ENCODE results near the gene NUAK1. TPM values are rescaled to one million over a fixed set of nuclear protein-coding genes. Genes with fewer than 3 reads are reported as not detected.

The NUAK1 gene
- polyA plus RNA-seq, 2 donors: 0.73 to 0.82 TPM

GRCh38 chr12:106034316-106034715 lies 104.4 kb downstream of the NUAK1 start:
- Histone ChIP-seq H3K36me3 (ENCODE audit: control insufficient read depth in 2 of 2, insufficient read depth in 2 of 2, low read length in 1 of 2) (no peaks in the 10 kb centered on the region), H3K27ac (ENCODE audit: low read depth in 2 of 2, low read length in 1 of 2) (no peak overlapping the region), H3K27me3 (ENCODE audit: control insufficient read depth in 1 of 2, insufficient read depth in 2 of 2, low read length in 2 of 2) (no peaks in the 10 kb centered on the region), H3K4me3 (ENCODE audit: low read depth in 1 of 2, low read length in 2 of 2) (no peak overlapping the region), H3K9me3 (ENCODE audit: control insufficient read depth in 2 of 2, insufficient read depth in 1 of 2, low read depth in 1 of 2, low read length in 1 of 2) (no peaks in the 10 kb centered on the region), H3K4me1 (ENCODE audit: control insufficient read depth in 2 of 2, insufficient read depth in 2 of 2, low read length in 1 of 2) (peaks cover 0 to 2% of the 10 kb centered on the region in 2 donors)
- 89 to 92% methylated on average over 4 of the region's 4 CpGs for WGBS, 2 donors

DNA sequence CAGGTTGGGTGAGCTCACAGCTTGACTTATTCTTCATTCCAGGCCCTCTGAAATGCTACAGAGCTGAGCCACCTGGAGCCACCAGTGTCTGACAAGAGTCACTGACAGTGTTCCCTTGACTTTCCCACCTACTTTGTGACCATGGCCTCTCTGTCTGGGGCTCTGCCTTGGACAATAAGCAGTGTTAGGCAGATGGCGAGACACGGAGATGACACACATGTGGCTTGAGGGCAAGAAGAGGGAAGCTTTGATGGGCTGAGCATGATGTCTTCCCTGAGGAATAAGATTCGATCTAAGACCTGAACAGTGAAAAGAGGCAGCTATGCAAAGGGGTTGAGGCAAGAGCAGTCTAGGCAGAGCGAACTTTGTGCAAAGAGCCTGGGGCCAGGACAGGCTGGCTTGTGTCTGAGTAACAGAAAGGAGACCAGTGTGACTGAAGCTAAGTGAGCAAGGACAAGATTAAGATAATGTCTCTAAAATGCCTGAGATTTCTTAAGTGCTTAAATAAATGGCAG lies 105.5 kb downstream of the NUAK1 start:
- H3K27ac ChIP-seq (ENCODE audit: low read depth in 2 of 2, low read length in 1 of 2): no peak overlapping the region
- no peak overlapping the region for H3K4me3 ChIP-seq (ENCODE audit: low read depth in 1 of 2, low read length in 2 of 2)
- WGBS, 2 donors: 74 to 88% methylated on average over 4 of the region's 4 CpGs

DNA sequence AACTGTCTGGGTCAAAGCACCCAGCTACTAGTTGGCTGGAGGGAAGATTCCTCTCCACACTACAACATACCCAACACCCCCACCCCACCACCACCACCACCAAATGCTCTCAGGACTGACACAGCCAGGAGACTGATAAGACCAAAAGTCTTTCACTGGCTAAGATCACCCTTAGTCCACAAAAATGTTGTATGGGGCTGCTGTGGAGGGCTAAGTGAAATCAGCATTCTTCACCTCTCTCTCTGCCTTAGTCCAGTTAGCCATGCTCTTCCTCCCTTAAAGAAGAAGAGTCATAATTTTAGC lies 106.2 kb downstream of the NUAK1 start:
- Histone ChIP-seq H3K4me3 (ENCODE audit: low read depth in 1 of 2, low read length in 2 of 2) (no peak overlapping the region), H3K27ac (ENCODE audit: low read depth in 2 of 2, low read length in 1 of 2) (no peak overlapping the region), H3K4me1 (ENCODE audit: control insufficient read depth in 2 of 2, insufficient read depth in 2 of 2, low read length in 1 of 2) (no peaks in the 10 kb centered on the region), H3K27me3 (ENCODE audit: control insufficient read depth in 1 of 2, insufficient read depth in 2 of 2, low read length in 2 of 2) (no peaks in the 10 kb centered on the region), H3K36me3 (ENCODE audit: control insufficient read depth in 2 of 2, insufficient read depth in 2 of 2, low read length in 1 of 2) (no peaks in the 10 kb centered on the region), H3K9me3 (ENCODE audit: control insufficient read depth in 2 of 2, insufficient read depth in 1 of 2, low read depth in 1 of 2, low read length in 1 of 2) (no peaks in the 10 kb centered on the region)

More for the DNA sequence above, 105.5 kb downstream of the NUAK1 start:
- no peaks in the 10 kb centered on the region for H3K9me3 ChIP-seq (ENCODE audit: control insufficient read depth in 2 of 2, insufficient read depth in 1 of 2, low read depth in 1 of 2, low read length in 1 of 2)
- no peaks in the 10 kb centered on the region for H3K36me3 ChIP-seq (ENCODE audit: control insufficient read depth in 2 of 2, insufficient read depth in 2 of 2, low read length in 1 of 2)
- no peaks in the 10 kb centered on the region for H3K27me3 ChIP-seq (ENCODE audit: control insufficient read depth in 1 of 2, insufficient read depth in 2 of 2, low read length in 2 of 2)
- H3K4me1 ChIP-seq (ENCODE audit: control insufficient read depth in 2 of 2, insufficient read depth in 2 of 2, low read length in 1 of 2): no peaks in the 10 kb centered on the region

DNA sequence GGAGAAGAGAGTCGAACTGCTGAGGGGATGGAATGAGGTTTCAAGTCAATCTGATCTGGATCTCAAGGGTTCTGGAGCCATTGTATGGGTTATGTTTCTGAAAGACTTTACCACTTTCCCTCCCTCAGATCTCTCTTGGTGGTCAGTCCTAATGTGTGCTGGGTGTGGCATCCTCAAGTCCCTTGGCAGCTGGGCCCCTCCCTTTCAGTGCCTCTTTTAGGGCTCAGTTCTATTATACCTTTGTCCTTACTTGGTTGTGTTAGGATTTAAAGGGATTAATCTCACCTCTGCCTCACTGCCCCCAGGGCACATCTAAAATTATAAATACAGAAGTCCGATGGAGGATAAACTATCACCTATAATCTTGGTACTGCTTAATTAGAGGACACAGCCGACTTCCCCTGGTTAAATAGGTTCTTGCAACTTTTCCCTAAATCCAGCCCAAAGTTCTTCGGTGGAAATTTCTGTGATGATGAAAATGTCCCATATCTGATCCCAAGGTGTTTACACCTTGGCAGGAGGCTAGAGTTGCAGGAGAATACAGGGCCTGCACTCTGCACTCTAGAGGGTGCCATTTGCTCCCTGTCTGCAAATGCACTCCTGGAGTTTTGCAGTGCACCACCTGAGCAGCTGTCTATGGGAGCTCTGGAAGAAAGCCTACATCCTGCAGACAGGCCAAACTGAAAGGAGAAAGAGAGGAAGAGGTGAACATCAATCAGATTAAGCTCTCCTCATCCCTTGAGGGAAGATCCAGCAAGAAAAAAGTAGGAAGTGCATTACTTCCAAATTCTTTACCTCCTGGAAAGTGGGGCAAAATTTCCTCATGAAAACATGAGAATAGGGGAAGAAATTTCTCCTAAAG lies 106.8 kb downstream of the NUAK1 start:
- no peak overlapping the region for H3K4me3 ChIP-seq (ENCODE audit: low read depth in 1 of 2, low read length in 2 of 2)
- 61 to 78% methylated on average over 4 of the region's 4 CpGs for WGBS, 2 donors
- H3K27ac ChIP-seq (ENCODE audit: low read depth in 2 of 2, low read length in 1 of 2): no peak overlapping the region
- H3K36me3 ChIP-seq (ENCODE audit: control insufficient read depth in 2 of 2, insufficient read depth in 2 of 2, low read length in 1 of 2): no peaks in the 10 kb centered on the region
- H3K9me3 ChIP-seq (ENCODE audit: control insufficient read depth in 2 of 2, insufficient read depth in 1 of 2, low read depth in 1 of 2, low read length in 1 of 2): no peaks in the 10 kb centered on the region
- no peaks in the 10 kb centered on the region for H3K27me3 ChIP-seq (ENCODE audit: control insufficient read depth in 1 of 2, insufficient read depth in 2 of 2, low read length in 2 of 2)
- H3K4me1 ChIP-seq (ENCODE audit: control insufficient read depth in 2 of 2, insufficient read depth in 2 of 2, low read length in 1 of 2): no peaks in the 10 kb centered on the region

- no peaks in the 10 kb centered on the region for H3K9me3 ChIP-seq (ENCODE audit: control insufficient read depth in 2 of 2, insufficient read depth in 1 of 2, low read depth in 1 of 2, low read length in 1 of 2)
- H3K4me1 ChIP-seq (ENCODE audit: control insufficient read depth in 2 of 2, insufficient read depth in 2 of 2, low read length in 1 of 2): no peaks in the 10 kb centered on the region
- H3K4me3 ChIP-seq (ENCODE audit: low read depth in 1 of 2, low read length in 2 of 2): no peak overlapping the region
- H3K27ac ChIP-seq (ENCODE audit: low read depth in 2 of 2, low read length in 1 of 2): no peak overlapping the region
- WGBS, 2 donors: 67 to 73% methylated on average over 12 of the region's 12 CpGs
- H3K27me3 ChIP-seq (ENCODE audit: control insufficient read depth in 1 of 2, insufficient read depth in 2 of 2, low read length in 2 of 2): no peaks in the 10 kb centered on the region
- no peaks in the 10 kb centered on the region for H3K36me3 ChIP-seq (ENCODE audit: control insufficient read depth in 2 of 2, insufficient read depth in 2 of 2, low read length in 1 of 2)
Measured at GRCh38 chr12:106030210-106031071, 108.3 kb downstream of the NUAK1 start.

DNA sequence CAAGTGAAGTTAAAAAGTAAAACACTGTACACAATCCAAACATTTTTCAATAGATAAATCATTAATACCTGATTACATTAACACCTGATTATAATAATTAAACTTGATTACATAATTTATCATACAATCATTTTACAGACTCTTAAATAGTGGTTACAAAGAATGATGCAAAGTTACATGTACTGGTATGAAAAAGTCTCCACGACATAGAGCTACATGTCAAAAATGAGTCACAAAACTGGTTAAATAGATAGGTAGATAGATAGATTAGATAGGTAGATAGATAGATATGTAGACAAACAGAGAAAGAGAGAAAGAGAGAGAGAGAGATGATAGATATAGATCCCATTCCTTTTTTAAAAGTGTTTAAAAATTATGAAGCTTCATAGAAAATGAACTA lies 109.2 kb downstream of the NUAK1 start:
- Histone ChIP-seq H3K36me3 (ENCODE audit: control insufficient read depth in 2 of 2, insufficient read depth in 2 of 2, low read length in 1 of 2) (no peaks in the 10 kb centered on the region), H3K27ac (ENCODE audit: low read depth in 2 of 2, low read length in 1 of 2) (no peak overlapping the region), H3K9me3 (ENCODE audit: control insufficient read depth in 2 of 2, insufficient read depth in 1 of 2, low read depth in 1 of 2, low read length in 1 of 2) (no peaks in the 10 kb centered on the region), H3K27me3 (ENCODE audit: control insufficient read depth in 1 of 2, insufficient read depth in 2 of 2, low read length in 2 of 2) (no peaks in the 10 kb centered on the region), H3K4me3 (ENCODE audit: low read depth in 1 of 2, low read length in 2 of 2) (no peak overlapping the region), H3K4me1 (ENCODE audit: control insufficient read depth in 2 of 2, insufficient read depth in 2 of 2, low read length in 1 of 2) (no peaks in the 10 kb centered on the region)
- WGBS, 2 donors: 70 to 93% methylated on average over 1 of the region's 1 CpG

DNA sequence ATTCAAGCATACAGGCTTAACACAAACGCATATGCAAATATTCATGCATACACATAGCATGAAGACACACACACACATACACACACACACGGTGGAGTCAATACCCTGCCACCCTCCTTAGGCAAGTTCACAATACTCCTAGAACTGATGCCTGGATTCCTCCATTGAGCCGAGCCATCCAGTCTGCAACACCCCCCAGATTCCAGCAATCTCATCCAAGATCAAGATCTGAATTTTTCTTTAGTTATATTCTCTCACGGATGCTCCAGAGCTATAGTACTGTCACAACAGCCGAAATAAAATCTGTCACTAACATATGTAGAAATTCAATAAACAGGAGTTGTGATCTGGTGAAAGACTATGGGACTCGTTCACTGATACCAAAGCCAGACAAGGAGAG lies 110.8 kb downstream of the NUAK1 start:
- H3K4me3 ChIP-seq (ENCODE audit: low read depth in 1 of 2, low read length in 2 of 2): no peak overlapping the region
- no peaks in the 10 kb centered on the region for H3K4me1 ChIP-seq (ENCODE audit: control insufficient read depth in 2 of 2, insufficient read depth in 2 of 2, low read length in 1 of 2)
- no peaks in the 10 kb centered on the region for H3K27me3 ChIP-seq (ENCODE audit: control insufficient read depth in 1 of 2, insufficient read depth in 2 of 2, low read length in 2 of 2)
- 85 to 89% methylated on average over 6 of the region's 6 CpGs for WGBS, 2 donors
- H3K27ac ChIP-seq (ENCODE audit: low read depth in 2 of 2, low read length in 1 of 2): no peak overlapping the region
- no peaks in the 10 kb centered on the region for H3K9me3 ChIP-seq (ENCODE audit: control insufficient read depth in 2 of 2, insufficient read depth in 1 of 2, low read depth in 1 of 2, low read length in 1 of 2)
- H3K36me3 ChIP-seq (ENCODE audit: control insufficient read depth in 2 of 2, insufficient read depth in 2 of 2, low read length in 1 of 2): no peaks in the 10 kb centered on the region

- Histone ChIP-seq H3K36me3 (ENCODE audit: control insufficient read depth in 2 of 2, insufficient read depth in 2 of 2, low read length in 1 of 2) (no peaks in the 10 kb centered on the region), H3K4me3 (ENCODE audit: low read depth in 1 of 2, low read length in 2 of 2) (no peak overlapping the region), H3K9me3 (ENCODE audit: control insufficient read depth in 2 of 2, insufficient read depth in 1 of 2, low read depth in 1 of 2, low read length in 1 of 2) (no peaks in the 10 kb centered on the region), H3K27ac (ENCODE audit: low read depth in 2 of 2, low read length in 1 of 2) (no peak overlapping the region), H3K4me1 (ENCODE audit: control insufficient read depth in 2 of 2, insufficient read depth in 2 of 2, low read length in 1 of 2) (no peaks in the 10 kb centered on the region), H3K27me3 (ENCODE audit: control insufficient read depth in 1 of 2, insufficient read depth in 2 of 2, low read length in 2 of 2) (no peaks in the 10 kb centered on the region)
- 75 to 90% methylated on average over 5 of the region's 5 CpGs for WGBS, 2 donors
Measured at GRCh38 chr12:106027286-106027685, 111.5 kb downstream of the NUAK1 start.

DNA sequence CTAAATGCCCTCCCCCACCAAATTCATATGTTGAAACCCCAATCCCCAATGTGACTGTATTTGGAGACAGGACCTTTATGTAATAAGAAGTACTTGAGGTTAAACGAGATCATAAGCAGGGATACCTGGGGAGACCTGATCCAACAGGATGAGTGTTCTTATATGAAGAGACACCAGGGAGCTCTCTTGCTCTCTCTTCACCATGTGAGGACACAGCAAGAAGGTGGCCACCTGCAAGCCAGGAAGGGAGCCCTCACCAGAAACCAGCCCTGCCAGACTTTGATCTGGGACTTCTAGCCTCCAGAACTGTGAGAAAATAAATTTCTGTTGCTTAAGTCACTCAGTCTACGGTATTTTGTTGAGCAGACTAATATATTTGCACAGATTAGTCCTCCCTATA lies 113.6 kb downstream of the NUAK1 start:
- WGBS, 2 donors: 72 to 90% methylated on average over 2 of the region's 2 CpGs
- no peaks in the 10 kb centered on the region for H3K36me3 ChIP-seq (ENCODE audit: control insufficient read depth in 2 of 2, insufficient read depth in 2 of 2, low read length in 1 of 2)
- H3K9me3 ChIP-seq (ENCODE audit: control insufficient read depth in 2 of 2, insufficient read depth in 1 of 2, low read depth in 1 of 2, low read length in 1 of 2): no peaks in the 10 kb centered on the region
- H3K27me3 ChIP-seq (ENCODE audit: control insufficient read depth in 1 of 2, insufficient read depth in 2 of 2, low read length in 2 of 2): no peaks in the 10 kb centered on the region
- no peaks in the 10 kb centered on the region for H3K4me1 ChIP-seq (ENCODE audit: control insufficient read depth in 2 of 2, insufficient read depth in 2 of 2, low read length in 1 of 2)
- H3K27ac ChIP-seq (ENCODE audit: low read depth in 2 of 2, low read length in 1 of 2): no peak overlapping the region
- no peak overlapping the region for H3K4me3 ChIP-seq (ENCODE audit: low read depth in 1 of 2, low read length in 2 of 2)
